ENCODE results near the gene THSD4.

THSD4 gene

DNA sequence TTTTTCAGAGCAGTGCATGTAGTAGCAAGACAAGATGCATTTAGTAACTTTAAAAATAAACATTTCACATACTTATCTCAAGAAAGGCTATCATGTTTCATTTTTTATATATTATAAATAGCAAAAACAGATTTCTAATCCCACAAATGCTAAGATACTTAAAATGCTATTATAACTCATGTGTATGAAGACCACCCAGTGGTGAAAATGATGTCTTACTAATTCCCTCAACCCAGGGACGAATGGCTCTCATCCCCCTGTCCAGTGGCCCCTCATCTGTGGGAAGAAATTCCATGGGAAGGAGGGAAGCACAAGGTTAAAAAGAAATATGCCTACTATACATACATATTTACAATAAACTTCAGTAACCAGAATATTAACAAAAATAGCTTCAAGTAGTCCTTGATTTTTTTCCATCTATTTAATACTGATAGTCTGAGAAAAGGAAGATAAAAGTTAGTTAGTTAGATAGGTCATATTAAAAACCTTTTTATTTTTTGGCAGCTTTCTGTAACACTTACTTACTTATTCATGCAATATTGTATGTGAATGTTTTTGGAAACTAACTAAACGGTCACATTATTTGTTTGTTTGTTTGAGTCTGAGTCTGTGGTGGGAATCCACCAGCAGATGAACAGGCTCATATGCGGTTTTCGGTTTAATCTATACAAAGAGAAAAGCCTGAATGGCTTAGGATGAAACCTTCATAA lies 709.9 kb downstream of the THSD4 start:
- TF ChIP-seq, protein P1, sequence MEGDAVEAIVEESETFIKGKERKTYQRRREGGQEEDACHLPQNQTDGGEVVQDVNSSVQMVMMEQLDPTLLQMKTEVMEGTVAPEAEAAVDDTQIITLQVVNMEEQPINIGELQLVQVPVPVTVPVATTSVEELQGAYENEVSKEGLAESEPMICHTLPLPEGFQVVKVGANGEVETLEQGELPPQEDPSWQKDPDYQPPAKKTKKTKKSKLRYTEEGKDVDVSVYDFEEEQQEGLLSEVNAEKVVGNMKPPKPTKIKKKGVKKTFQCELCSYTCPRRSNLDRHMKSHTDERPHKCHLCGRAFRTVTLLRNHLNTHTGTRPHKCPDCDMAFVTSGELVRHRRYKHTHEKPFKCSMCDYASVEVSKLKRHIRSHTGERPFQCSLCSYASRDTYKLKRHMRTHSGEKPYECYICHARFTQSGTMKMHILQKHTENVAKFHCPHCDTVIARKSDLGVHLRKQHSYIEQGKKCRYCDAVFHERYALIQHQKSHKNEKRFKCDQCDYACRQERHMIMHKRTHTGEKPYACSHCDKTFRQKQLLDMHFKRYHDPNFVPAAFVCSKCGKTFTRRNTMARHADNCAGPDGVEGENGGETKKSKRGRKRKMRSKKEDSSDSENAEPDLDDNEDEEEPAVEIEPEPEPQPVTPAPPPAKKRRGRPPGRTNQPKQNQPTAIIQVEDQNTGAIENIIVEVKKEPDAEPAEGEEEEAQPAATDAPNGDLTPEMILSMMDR (IDR thresholded peaks at IDR 0.05): no peak
- no peak overlapping the region for H3K27ac ChIP-seq
- DNase-seq (ENCODE audit: low spot score): no peak
- H3K4me3 ChIP-seq: no peak overlapping the region

DNA sequence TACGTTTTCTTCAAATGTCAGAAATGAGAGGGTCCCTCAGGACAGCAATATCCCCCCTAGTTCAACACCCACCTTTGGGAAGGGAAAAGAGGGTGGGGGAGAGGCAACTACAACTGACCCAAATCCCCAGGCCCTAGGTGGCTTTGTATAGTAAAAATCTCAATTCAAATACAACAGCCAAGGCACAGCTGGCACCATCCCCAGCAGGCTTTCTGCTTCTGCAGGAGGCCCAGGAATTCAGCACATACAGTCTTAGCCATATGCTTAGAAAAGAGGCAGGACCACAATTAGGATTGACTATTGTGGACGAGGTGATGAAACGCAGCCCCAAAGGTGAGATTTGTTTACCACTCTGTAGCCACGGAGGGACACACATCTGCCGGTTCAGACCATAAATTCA lies 710.9 kb downstream of the THSD4 start:
- TF ChIP-seq, protein P1 (IDR thresholded peaks at IDR 0.05): no peak
- no peak for DNase-seq (ENCODE audit: low spot score)
- H3K27ac ChIP-seq: no peak overlapping the region
- no peak overlapping the region for H3K4me3 ChIP-seq

DNA sequence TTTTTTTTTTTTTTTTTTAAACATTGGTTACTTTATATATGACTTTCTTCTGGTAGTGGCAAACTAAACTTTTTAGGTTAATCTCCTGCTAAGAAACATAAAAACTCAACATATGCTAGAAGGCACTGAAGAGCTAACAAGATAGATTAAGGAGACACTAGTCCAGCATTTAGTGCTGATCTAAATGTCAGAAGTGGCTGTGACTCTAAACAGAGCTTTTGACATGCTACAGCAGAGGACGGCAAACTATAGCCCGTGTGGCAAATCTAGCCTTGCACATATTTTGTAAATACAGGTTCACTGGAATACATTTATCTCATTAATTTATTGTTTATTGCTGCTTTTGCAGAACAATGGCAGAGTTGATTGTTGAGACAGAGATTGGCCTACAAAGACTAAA lies 715.7 kb downstream of the THSD4 start:
- H3K4me3 ChIP-seq: no peak overlapping the region
- no peak for DNase-seq (ENCODE audit: low spot score)
- no peak overlapping the region for H3K27ac ChIP-seq
- TF ChIP-seq, protein P1 (IDR thresholded peaks at IDR 0.05): no peak
